GM18519 (cell line): ENCODE results near the gene IGFALS.

Source experiments
- ATAC-seq: cut with Tn5 transposase; IDR thresholded peaks from one replicate; pipeline ENCODE4 v1.9.1; 2021; ENCODE audit warnings: mild to moderate bottlenecking, moderate library complexity; ENCODE audit not compliant: unreplicated experiment, low FRiP score

The IGFALS gene

GRCh38 chr16:1768061-1768766 lies 25.3 kb downstream of the IGFALS start:
- ATAC-seq, result no peak

GRCh38 chr16:1767116-1767994 lies 26.1 kb downstream of the IGFALS start:
- ATAC-seq, result no peak

- ATAC-seq, result no peak
Measured at GRCh38 chr16:1766701-1767100, 26.8 kb downstream of the IGFALS start.

GRCh38 chr16:1766231-1766630 lies 27.3 kb downstream of the IGFALS start:
- ATAC-seq, result no peak

- ATAC-seq, result no peak
Measured at GRCh38 chr16:1765826-1766225, 27.7 kb downstream of the IGFALS start.

- no peak for ATAC-seq
Measured at GRCh38 chr16:1764971-1765370, 28.5 kb downstream of the IGFALS start.

GRCh38 chr16:1763521-1764511 lies 29.7 kb downstream of the IGFALS start:
- ATAC-seq, result no peak

- no peak for ATAC-seq
Measured at GRCh38 chr16:1762879-1763520, 30.5 kb downstream of the IGFALS start.

- ATAC-seq, result no peak
Measured at GRCh38 chr16:1762196-1762878, 31.2 kb downstream of the IGFALS start.

GRCh38 chr16:1761751-1762150 lies 31.8 kb downstream of the IGFALS start:
- no peak for ATAC-seq

GRCh38 chr16:1760911-1761310 lies 32.6 kb downstream of the IGFALS start:
- ATAC-seq, result no peak

DNA sequence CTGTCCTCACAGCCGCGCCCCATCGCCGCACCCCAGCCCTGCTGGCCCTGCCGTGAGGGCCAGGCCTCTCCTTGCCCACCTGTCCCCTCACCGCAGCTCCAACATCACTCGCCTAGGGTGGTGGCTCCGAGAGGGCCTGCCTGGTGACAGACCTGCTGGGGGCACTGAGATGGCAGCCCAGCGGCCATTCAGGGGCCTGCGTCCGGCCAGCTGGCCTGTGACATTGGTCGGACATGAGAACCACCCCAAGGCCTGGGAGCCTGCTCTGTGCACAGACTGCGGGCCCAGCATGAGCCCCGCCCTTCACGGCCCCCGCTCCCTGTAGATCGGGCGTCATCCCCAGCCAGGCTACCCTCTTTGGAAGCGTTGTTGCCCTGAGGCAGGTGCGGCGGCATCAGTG lies 34.0 kb downstream of the IGFALS start:
- ATAC-seq, result no peak

- no peak for ATAC-seq
Measured at GRCh38 chr16:1758923-1759322, 34.6 kb downstream of the IGFALS start.

GRCh38 chr16:1757714-1758461 lies 35.6 kb downstream of the IGFALS start:
- ATAC-seq, result no peak

- ATAC-seq, result no peak
Measured at GRCh38 chr16:1754204-1754603, 39.3 kb downstream of the IGFALS start.

- no peak for ATAC-seq
Measured at GRCh38 chr16:1752853-1753252, 40.7 kb downstream of the IGFALS start.

DNA sequence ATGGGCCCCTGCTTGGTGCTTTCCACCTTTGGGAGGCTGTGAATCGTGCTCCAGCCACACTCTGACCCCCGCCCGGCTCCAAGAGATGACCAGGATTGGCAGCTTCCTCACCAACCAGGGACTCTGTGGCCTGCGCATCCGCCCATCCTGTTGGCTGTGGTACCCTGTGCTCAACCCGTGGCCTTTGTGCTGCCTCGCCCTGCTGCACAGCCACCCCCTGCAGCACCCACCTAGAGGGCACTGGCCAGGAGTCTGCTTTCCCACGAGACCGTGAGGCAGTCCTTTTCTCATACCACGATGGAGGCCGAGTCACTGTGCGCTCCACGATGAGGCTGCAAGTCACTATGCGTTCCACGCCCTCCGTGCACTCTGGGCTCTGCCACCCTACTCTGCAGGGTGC lies 41.6 kb downstream of the IGFALS start:
- ATAC-seq, result no peak

GRCh38 chr16:1749152-1750117 lies 44.1 kb downstream of the IGFALS start:
- no peak for ATAC-seq
